CD14-positive monocyte (primary cell): ENCODE measurements around the gene KIF5B. TPM values are rescaled to one million over a fixed set of nuclear protein-coding genes. Genes with fewer than 3 reads are reported as not detected.
A peak's percentile ranks its signal among the peaks of the same experiment; 100 is the strongest.

Experiments used
- DNase-seq, 3 donors: peaks; one replicate each; pipeline ENCODE4 v3.0.0-alpha.2; 2011 to 2022
- H2AFZ ChIP-seq: 2 replicates; pipeline ENCODE4 v1.6.0; 2012; ENCODE audit warnings: mild to moderate bottlenecking, low read depth, low read length, inconsistent platforms; ENCODE audit not compliant: insufficient read depth, poor library complexity, severe bottlenecking
- H3K27ac ChIP-seq, 2 donors: 1 replicate in 1 of 2; 2 replicates in 1 of 2; pipeline ENCODE4 v1.5.1; 2012 to 2013; ENCODE audit warnings: low read length in 2 of 2, control low read depth in 1 of 2, inconsistent platforms in 1 of 2, low read depth in 1 of 2, mild to moderate bottlenecking in 1 of 2
- H3K27me3 ChIP-seq, 2 donors: one replicate each; pipeline versions ENCODE4 v1.6.0 to v1.6.1; 2011 to 2013; ENCODE audit warnings: low read length in 2 of 2; ENCODE audit not compliant: control insufficient read depth in 2 of 2, insufficient read depth in 2 of 2
- H3K36me3 ChIP-seq, 2 donors: replicated peaks in 1 of 2; 1 replicate in 1 of 2; 2 replicates in 1 of 2; pipeline versions ENCODE4 v1.5.1 to v1.6.1; 2012 to 2013; ENCODE audit warnings: low read length in 2 of 2, control low read depth in 1 of 2, inconsistent platforms in 1 of 2, mild to moderate bottlenecking in 1 of 2; ENCODE audit not compliant: insufficient read depth in 2 of 2, control insufficient read depth in 1 of 2
- H3K4me1 ChIP-seq, 2 donors: 1 replicate in 1 of 2; 2 replicates in 1 of 2; pipeline versions ENCODE4 v1.5.1 to v1.6.1; 2012 to 2013; ENCODE audit warnings: low read length in 2 of 2, control low read depth in 1 of 2, inconsistent platforms in 1 of 2, mild to moderate bottlenecking in 1 of 2, moderate library complexity in 1 of 2; ENCODE audit not compliant: insufficient read depth in 2 of 2, control insufficient read depth in 1 of 2
- H3K4me2 ChIP-seq: replicated peaks from 2 replicates; pipeline ENCODE3; 2012; ENCODE audit warnings: low read length, moderate library complexity, mild to moderate bottlenecking; ENCODE audit not compliant: poor library complexity, severe bottlenecking; ENCODE audit errors: extremely low read depth
- H3K4me3 ChIP-seq, 3 experiments: fragments of 200-600 bp in 1 of 3; sonication (generic) in 1 of 3; replicated peaks in 1 of 3; 1 replicate in 2 of 3; 2 replicates in 1 of 3; pipeline ENCODE4 v1.5.1; 2011 to 2013; ENCODE audit warnings: low read length in 3 of 3, mild to moderate bottlenecking in 3 of 3, control low read depth in 2 of 3, low read depth in 2 of 3, inconsistent platforms in 1 of 3, moderate library complexity in 1 of 3
- H3K79me2 ChIP-seq: 2 replicates; pipeline ENCODE4 v1.6.0; 2012; ENCODE audit warnings: mild to moderate bottlenecking, control low read depth, inconsistent platforms, low read length, moderate library complexity; ENCODE audit not compliant: insufficient read depth
- H3K9ac ChIP-seq: 2 replicates; pipeline ENCODE4 v1.6.0; 2017; ENCODE audit warnings: low read length, mild to moderate bottlenecking; ENCODE audit not compliant: insufficient read depth, poor library complexity, severe bottlenecking
- H3K9me3 ChIP-seq, 2 donors: replicated peaks in 1 of 2; 1 replicate in 1 of 2; 2 replicates in 1 of 2; pipeline versions ENCODE4 v1.5.1 to v1.6.1; 2012 to 2013; ENCODE audit warnings: low read length in 2 of 2, control low read depth in 1 of 2; ENCODE audit not compliant: control insufficient read depth in 1 of 2, insufficient read depth in 1 of 2
- H4K20me1 ChIP-seq: 2 replicates; pipeline ENCODE4 v1.6.0; 2012; ENCODE audit warnings: mild to moderate bottlenecking, low read length, control low read depth, moderate library complexity; ENCODE audit not compliant: insufficient read depth
- H3K27ac Mint-ChIP-seq, 7 donors: one replicate each; pipeline ENCODE4 v1.8.0; 2020; ENCODE audit warnings: mild to moderate bottlenecking in 7 of 7, mixed read lengths in 7 of 7, moderate library complexity in 6 of 7, inconsistent platforms in 2 of 7
- H3K27me3 Mint-ChIP-seq, 3 donors: one replicate each; pipeline ENCODE4 v1.8.0; 2021 to 2022; ENCODE audit warnings: low read depth in 3 of 3, mild to moderate bottlenecking in 3 of 3, mixed read lengths in 3 of 3, moderate library complexity in 3 of 3, inconsistent platforms in 1 of 3
- H3K36me3 Mint-ChIP-seq, 2 donors: one replicate each; pipeline ENCODE4 v1.8.0; 2020; ENCODE audit warnings: mixed read lengths in 2 of 2, inconsistent platforms in 1 of 2, mild to moderate bottlenecking in 1 of 2
- H3K4me1 Mint-ChIP-seq: one replicate; pipeline ENCODE4 v1.8.0; 2020; ENCODE audit warnings: mild to moderate bottlenecking, mixed read lengths
- H3K4me3 Mint-ChIP-seq, 2 donors: one replicate each; pipeline ENCODE4 v1.8.0; 2020; ENCODE audit warnings: mild to moderate bottlenecking in 2 of 2, mixed read lengths in 2 of 2, moderate library complexity in 1 of 2
- H3K9me3 Mint-ChIP-seq, 7 donors: one replicate each; pipeline ENCODE4 v1.8.0; 2020 to 2022; ENCODE audit warnings: mixed read lengths in 7 of 7, mild to moderate bottlenecking in 6 of 7, moderate library complexity in 6 of 7, inconsistent platforms in 2 of 7
- WGBS: methylation state at CpG from one replicate; pipeline ENCODE4 v1.1.5; 2013; ENCODE audit warnings: missing lambda C conversion rate; ENCODE audit not compliant: insufficient coverage; 5-methylcytosine and 5-hydroxymethylcytosine counted together
- intact Hi-C, 2 donors: fragments of 100-400 bp; cut with micrococcal nuclease; formaldehyde crosslinking; loops; one replicate each; pipeline versions ENCODE4 v1.15.0 to v1.15.1; 2023
- polyA plus RNA-seq, 3 donors: library from polyadenylated mRNA; depleted of rRNA in 1 of 3; unstranded in 2 of 3; stranded (reverse) in 1 of 3; fragments of 300-500 nt in 2 of 3; fragments of >200 nt in 1 of 3; fragmentation: Illumina TruSeq in 2 of 3; gene quantifications; 1 replicate in 2 of 3; 2 replicates in 1 of 3; pipeline ENCODE4 v1.2.3, GENCODE V29; 2012 to 2021
- TF ChIP-seq, protein P1 (sequence below): fragments of 200-600 bp; IDR thresholded peaks from one replicate; pipeline ENCODE4 v1.8.0; 2022; ENCODE audit warnings: antibody characterized with exemption, mild to moderate bottlenecking

Gene KIF5B
- polyA plus RNA-seq, 3 donors = 15.2 to 32.9 (median 18.9) TPM

- Histone ChIP-seq H3K9ac (no peak overlapping the region), H2AFZ (no peak overlapping the region), H3K27me3 (no peaks in the 10 kb centered on the region), H3K9me3 (peaks cover 6 to 7% of the 10 kb centered on the region in 2 donors), H3K36me3 (no peaks in the 10 kb centered on the region), H3K27ac (no peak overlapping the region), H4K20me1 (no peaks in the 10 kb centered on the region), H3K4me2 (no peak overlapping the region), H3K79me2 (no peaks in the 10 kb centered on the region), H3K4me1 (no peaks in the 10 kb centered on the region), H3K4me3 (no peak overlapping the region)
- DNase-seq = no peak
- H3K4me1 Mint-ChIP-seq = no peaks in the 10 kb centered on the region
- H3K27me3 Mint-ChIP-seq = peaks cover 3% of the 10 kb centered on the region in 3 donors
- H3K27ac Mint-ChIP-seq = no peak overlapping the region
- no CpG with 5 or more reads among the region's 2 CpGs for WGBS
- TF ChIP-seq, protein P1, sequence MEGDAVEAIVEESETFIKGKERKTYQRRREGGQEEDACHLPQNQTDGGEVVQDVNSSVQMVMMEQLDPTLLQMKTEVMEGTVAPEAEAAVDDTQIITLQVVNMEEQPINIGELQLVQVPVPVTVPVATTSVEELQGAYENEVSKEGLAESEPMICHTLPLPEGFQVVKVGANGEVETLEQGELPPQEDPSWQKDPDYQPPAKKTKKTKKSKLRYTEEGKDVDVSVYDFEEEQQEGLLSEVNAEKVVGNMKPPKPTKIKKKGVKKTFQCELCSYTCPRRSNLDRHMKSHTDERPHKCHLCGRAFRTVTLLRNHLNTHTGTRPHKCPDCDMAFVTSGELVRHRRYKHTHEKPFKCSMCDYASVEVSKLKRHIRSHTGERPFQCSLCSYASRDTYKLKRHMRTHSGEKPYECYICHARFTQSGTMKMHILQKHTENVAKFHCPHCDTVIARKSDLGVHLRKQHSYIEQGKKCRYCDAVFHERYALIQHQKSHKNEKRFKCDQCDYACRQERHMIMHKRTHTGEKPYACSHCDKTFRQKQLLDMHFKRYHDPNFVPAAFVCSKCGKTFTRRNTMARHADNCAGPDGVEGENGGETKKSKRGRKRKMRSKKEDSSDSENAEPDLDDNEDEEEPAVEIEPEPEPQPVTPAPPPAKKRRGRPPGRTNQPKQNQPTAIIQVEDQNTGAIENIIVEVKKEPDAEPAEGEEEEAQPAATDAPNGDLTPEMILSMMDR = no peak
- H3K9me3 Mint-ChIP-seq = peaks cover 8 to 34% (median 11%) of the 10 kb centered on the region in 7 donors
- no peak overlapping the region for H3K4me3 Mint-ChIP-seq
- intact Hi-C loops = no loop called here
- H3K36me3 Mint-ChIP-seq = no peaks in the 10 kb centered on the region
Observed at GRCh38 chr10:32095116-32095733, 39.0 kb upstream of the KIF5B start.

DNA sequence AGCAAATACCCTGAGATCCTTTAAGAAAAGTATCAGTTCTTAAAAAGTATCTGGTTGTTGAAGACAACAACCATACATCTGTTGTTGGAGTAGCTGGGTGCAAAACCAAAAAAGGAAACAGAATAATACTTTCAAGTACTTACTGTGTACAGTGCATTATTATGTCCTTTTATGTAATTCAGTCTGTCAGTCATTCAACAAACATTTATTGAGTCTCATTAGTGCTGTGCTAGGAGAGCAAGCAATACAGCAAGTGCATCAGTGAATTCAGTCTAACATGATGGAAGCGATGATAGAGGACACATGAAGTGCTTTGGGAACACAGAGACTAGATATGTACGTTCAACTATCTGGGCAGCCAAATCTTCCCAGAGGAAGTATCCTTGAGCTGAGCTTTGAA, 37.4 kb upstream of the KIF5B start:
- no peaks in the 10 kb centered on the region for H3K4me1 Mint-ChIP-seq
- peaks cover 8 to 26% (median 11%) of the 10 kb centered on the region in 7 donors for H3K9me3 Mint-ChIP-seq
- Histone ChIP-seq H3K9ac (no peak overlapping the region), H3K4me3 (no peak overlapping the region), H2AFZ (no peak overlapping the region), H3K36me3 (no peaks in the 10 kb centered on the region), H3K27me3 (no peaks in the 10 kb centered on the region), H3K9me3 (peaks cover 4 to 7% of the 10 kb centered on the region in 2 donors), H3K27ac (no peak overlapping the region), H3K4me2 (no peak overlapping the region), H4K20me1 (no peaks in the 10 kb centered on the region), H3K79me2 (no peaks in the 10 kb centered on the region), H3K4me1 (no peaks in the 10 kb centered on the region)
- intact Hi-C loops = no loop called here
- no peak overlapping the region for H3K4me3 Mint-ChIP-seq
- H3K36me3 Mint-ChIP-seq = no peaks in the 10 kb centered on the region
- peaks cover 0 to 3% (median 3%) of the 10 kb centered on the region in 3 donors for H3K27me3 Mint-ChIP-seq
- WGBS = 100% methylated on average over 2 of the region's 2 CpGs
- TF ChIP-seq, protein P1 = no peak
- peak overlapping the region in 1 of 7 donors; percentile 28 for H3K27ac Mint-ChIP-seq
- no peak for DNase-seq
